ENCODE results near the gene MARCHF3. TPM values are rescaled to one million over a fixed set of nuclear protein-coding genes. Genes with fewer than 3 reads are reported as not detected.

The MARCHF3 gene
- total and polyA plus RNA-seq, 10 of the 15 experiments (the other 5 are each of a cell fraction or from before 2014, with no cell fraction given) = 3.6 to 24.1 (median 11.3) TPM

GRCh38 chr5:126982202-126982601 lies 48.2 kb downstream of the MARCHF3 start:
- H2AFZ ChIP-seq (ENCODE audit: control insufficient read depth, low read depth, low read length) = no peak overlapping the region
- no peak overlapping the region for H3K4me2 ChIP-seq (ENCODE audit: control insufficient read depth, insufficient read depth)
- ChIA-PET RAD21 (ENCODE audit: unreplicated experiment) (interaction anchor here (0.8 to 1.0 kb wide), 5 partner anchors 11 to 44 kb away, joined by 3 to 4 read pairs (median 3); no protein-coding TSS in a partner anchor), POLR2A (interaction anchor here (1.5 kb wide), 1 partner anchor 11 kb away, joined by 4 read pairs; no protein-coding TSS in a partner anchor), SMC1A (ENCODE audit: uncharacterized antibody, unreplicated experiment) (interaction anchor here (0.9 to 2.9 kb wide), 12 partner anchors 7 to 151 kb away, joined by 3 to 11 read pairs (median 4); no protein-coding TSS in a partner anchor), CTCF (interaction anchor here (0.8 kb wide), 1 partner anchor 10 kb away, joined by 5 read pairs; no protein-coding TSS in a partner anchor)
- BruUV-seq (replicated peaks) = no TSS peak
- H3K36me3 ChIP-seq (ENCODE audit: control insufficient read depth in 2 of 2, insufficient read depth in 2 of 2, low read length in 1 of 2) = no peaks in the 10 kb centered on the region
- ATAC-seq (no peak; the same call in 2 of the 3 replicates), DNase-seq (ENCODE audit: low read depth, low spot score) (no peak), FAIRE-seq (no peak)
- H3K9me3 ChIP-seq (replicated peaks; ENCODE audit: control insufficient read depth, insufficient read depth, low read length) = no peaks in the 10 kb centered on the region
- in situ Hi-C loops (cut with MboI) = no loop called here
- intact Hi-C loops (cut with micrococcal nuclease; ENCODE audit: unreplicated experiment) = no loop called here
- WGBS (ENCODE audit: insufficient coverage, insufficient replicate concordance, low lambda C conversion rate, missing lambda C conversion rate) = 92% methylated on average over 1 of the region's 1 CpG
- H3K27ac ChIP-seq (ENCODE audit: control insufficient read depth, insufficient read depth) = no peak overlapping the region
- H3K27me3 ChIP-seq (replicated peaks in 1 of 2; ENCODE audit: control insufficient read depth in 2 of 2, insufficient read depth in 2 of 2, low read length in 1 of 2) = no peaks in the 10 kb centered on the region
- TF ChIP-seq BMI1 (IDR thresholded peaks at IDR 0.05; ENCODE audit: borderline replicate concordance) = no peak
- TF ChIP-seq EP300 (IDR thresholded peaks at IDR 0.05; ENCODE audit: borderline replicate concordance in 1 of 2, control insufficient read depth in 1 of 2, low read depth in 2 of 2, low read length in 2 of 2) = no peak
- TF ChIP-seq PKNOX1 (IDR thresholded peaks at IDR 0.05) = no peak
- TF ChIP-seq ZNF207 (IDR thresholded peaks at IDR 0.05; ENCODE audit: borderline replicate concordance) = no peak
- TF ChIP-seq RAD51 (IDR thresholded peaks at IDR 0.05) = no peak
- TF ChIP-seq MXI1 (IDR thresholded peaks at IDR 0.05; ENCODE audit: low read depth, low read length) = no peak
- no peak for TF ChIP-seq E2F4 (IDR thresholded peaks at IDR 0.05; ENCODE audit: low read depth, low read length)
- TF ChIP-seq CBX3 (IDR thresholded peaks at IDR 0.05; ENCODE audit: borderline replicate concordance, low read depth) = no peak
- no peak for TF ChIP-seq ZBTB33 (IDR thresholded peaks at IDR 0.05)
- no peak for TF ChIP-seq IKZF1 (conservative IDR thresholded peaks at IDR 0.05)
- TF ChIP-seq GATAD2B (conservative IDR thresholded peaks at IDR 0.05; ENCODE audit: low read depth) = no peak
- no peak for TF ChIP-seq ZZZ3 (IDR thresholded peaks at IDR 0.05; ENCODE audit: control insufficient read depth, insufficient read length, low read depth)
- TF ChIP-seq E2F8 (IDR thresholded peaks at IDR 0.05; ENCODE audit: low read depth, partially characterized antibody) = no peak
- TF ChIP-seq SREBF2 (IDR thresholded peaks at IDR 0.05; ENCODE audit: low read length) = no peak
- H3K4me1 ChIP-seq (ENCODE audit: control insufficient read depth, insufficient read depth, low read length) = peaks cover 3% of the 10 kb centered on the region
- H3K79me2 ChIP-seq (ENCODE audit: control insufficient read depth, insufficient read depth, low read length) = no peaks in the 10 kb centered on the region; the same call in 1 of the 2 replicates
- no peaks in the 10 kb centered on the region for H4K20me1 ChIP-seq (ENCODE audit: control insufficient read depth, insufficient read depth)
- no peak overlapping the region for H3K4me3 ChIP-seq
- no peak overlapping the region for H3K9ac ChIP-seq (ENCODE audit: control insufficient read depth, insufficient read depth, low read length)

Data from GM12878 (cell line).